Endometrial microvascular endothelial cells (primary cell): ENCODE data around the gene C19orf25. TPM values are rescaled to one million over a fixed set of nuclear protein-coding genes. Genes with fewer than 3 reads are reported as not detected.
"Not testable (repeated sequence)": the region's sequence is repeated elsewhere in the genome, so short reads cannot be mapped to it uniquely, and the experiment has no call there.

Source experiments
- in situ Hi-C: cut with HindIII; loops from 2 replicates; pipeline ENCODE4 v1.10.0; 2017; ENCODE audit warnings: low sequenced_read_pairs, low pct_unique_long_range_greater_than_20kb; ENCODE audit errors: inconsistent ontology term
- total RNA-seq: library from RNA; depleted of rRNA; stranded (reverse); fragments of >200 nt; gene quantifications from one replicate; pipeline ENCODE4 v1.2.3, GENCODE V29; 2015; ENCODE audit errors: inconsistent ontology term

C19orf25 gene
- total RNA-seq, 1 donor from 2014 or later: 28.2 TPM

DNA sequence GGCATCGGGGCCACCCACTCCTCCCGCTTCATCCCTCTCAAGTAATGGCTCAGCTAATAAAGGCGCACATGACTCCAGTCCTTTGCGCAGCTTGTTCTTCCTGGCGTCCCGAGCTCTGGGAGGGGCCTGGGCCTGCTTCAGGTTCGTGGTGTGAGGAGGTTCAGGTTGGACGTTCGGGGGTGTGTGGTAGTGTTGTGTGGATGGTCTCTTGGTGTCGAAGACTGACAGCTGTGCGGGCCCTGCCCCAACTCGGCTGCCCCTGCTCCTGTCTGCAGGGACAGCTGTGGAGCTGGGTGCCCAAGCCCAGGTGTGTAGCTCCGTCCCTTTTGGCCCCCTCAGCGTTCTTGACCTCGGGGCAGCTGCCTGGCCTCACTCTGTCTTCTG, 38.6 kb downstream of the C19orf25 start:
- in situ Hi-C loops: no loop called here

DNA sequence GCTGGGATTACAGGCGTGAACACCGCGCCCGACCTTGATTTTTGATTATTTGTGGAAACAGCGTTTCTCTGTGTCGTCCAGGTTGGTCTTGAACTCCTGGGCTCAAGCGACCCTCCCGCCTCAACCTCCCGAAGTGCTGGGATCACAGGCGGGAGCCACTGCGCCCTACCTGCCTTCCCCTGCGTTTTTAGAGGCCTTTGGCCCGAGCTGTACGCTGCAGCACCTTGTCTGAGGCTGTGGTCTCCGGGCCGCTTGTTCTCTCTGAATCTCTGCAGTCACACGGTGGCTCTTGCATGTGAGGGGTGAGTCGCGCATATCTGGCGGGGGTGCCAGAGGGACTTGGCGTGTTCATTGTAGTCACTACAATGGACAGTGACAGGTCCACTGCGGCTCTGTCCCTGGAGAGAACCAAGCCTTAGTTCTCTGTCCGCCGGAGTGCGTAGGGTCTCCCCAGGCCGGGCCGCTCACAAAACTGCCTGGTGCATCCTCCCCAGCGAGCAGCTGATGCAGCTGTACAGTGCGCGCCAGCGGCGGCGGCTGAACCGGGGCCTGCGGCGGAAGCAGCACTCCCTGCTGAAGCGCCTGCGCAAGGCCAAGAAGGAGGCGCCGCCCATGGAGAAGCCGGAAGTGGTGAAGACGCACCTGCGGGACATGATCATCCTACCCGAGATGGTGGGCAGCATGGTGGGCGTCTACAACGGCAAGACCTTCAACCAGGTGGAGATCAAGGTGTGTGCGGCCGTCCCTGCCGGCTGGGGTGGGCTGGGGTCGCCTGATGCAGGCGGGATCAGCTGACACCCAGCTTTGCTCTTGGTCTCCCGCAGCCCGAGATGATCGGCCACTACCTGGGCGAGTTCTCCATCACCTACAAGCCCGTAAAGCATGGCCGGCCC, 39.2 kb downstream of the C19orf25 start:
- in situ Hi-C loops: not testable (repeated sequence)

- in situ Hi-C loops: no loop called here
Observed at GRCh38 chr19:1438933-1439354, 40.1 kb downstream of the C19orf25 start.

- in situ Hi-C loops: no loop called here
Observed at GRCh38 chr19:1438035-1438932, 40.7 kb downstream of the C19orf25 start, which contains the start of gene RPS15. TSS of gene RPS15 (plus strand) at chr19:1438396. CDS start at chr19:1438426, 30 bp downstream.

DNA sequence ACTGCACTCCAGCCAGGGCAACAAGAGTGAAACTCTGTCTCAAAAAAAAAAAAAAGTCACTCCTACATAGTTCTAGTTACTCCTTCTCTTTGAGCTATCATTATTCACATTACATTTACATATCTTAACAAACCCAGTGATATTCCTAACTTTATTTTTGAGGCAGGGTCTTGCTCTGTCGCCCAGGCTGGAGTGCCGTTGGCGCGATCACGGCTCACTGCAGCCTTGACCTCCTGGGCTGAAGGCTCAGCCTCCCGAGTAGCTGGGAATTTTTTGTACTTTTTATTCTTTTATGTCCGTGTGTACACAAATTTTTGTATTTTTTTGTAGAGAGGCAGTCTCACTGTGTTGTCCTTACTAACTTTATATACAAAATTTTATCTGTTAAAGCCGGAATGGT, 41.4 kb downstream of the C19orf25 start:
- in situ Hi-C loops: no loop called here

DNA sequence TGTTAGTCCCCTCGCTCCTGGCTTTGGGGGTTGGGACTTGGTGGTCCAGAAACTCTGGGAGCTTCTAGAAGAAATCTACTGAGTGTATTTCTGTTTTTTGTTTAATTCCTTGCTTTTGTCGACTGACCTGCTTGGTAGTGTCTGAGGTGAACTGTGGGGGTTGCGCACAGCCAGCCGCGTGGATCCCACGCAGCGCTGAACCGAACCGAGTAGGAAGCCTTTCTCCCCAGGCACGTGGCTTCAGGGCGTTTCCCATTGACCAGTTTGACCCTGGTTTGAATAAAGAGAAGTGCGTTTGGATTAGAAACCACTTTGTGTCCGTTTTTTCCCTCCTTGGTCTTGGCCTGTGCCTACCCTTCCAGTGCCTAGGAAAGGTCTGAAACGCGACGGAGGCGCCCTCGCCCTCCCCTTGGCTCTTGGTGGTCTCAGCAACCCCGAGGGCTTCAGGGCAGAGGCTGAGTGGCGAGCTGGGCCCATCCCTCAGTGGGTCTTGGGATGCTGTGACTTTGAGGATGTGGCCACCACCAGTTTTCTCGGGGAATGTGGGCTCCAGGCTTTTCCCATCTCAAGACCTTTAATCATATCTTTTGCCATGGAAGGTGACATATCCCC, 43.5 kb downstream of the C19orf25 start:
- in situ Hi-C loops: no loop called here

DNA sequence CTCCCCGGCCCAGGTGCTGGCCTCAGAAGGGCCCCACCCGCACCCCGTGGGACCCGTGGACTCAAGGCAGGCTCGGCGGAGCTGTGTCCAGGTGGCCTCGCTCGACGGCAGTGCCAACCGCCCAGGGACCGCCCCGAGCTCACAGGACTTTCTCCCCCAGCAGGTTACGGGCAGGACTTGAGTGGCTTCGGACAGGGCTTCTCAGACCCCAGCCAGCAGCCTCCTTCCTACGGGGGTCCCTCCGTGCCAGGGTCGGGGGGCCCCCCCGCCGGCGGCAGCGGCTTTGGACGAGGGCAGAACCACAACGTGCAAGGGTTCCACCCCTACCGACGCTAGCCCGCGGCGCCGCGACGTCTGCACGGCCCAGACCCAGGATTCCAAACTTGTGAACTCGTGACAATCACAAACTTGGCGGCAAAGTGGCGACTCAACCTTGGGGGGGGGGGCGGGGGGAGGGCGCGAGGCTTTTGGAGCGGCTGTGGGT, 44.4 kb downstream of the C19orf25 start:
- in situ Hi-C loops: no loop called here

DNA sequence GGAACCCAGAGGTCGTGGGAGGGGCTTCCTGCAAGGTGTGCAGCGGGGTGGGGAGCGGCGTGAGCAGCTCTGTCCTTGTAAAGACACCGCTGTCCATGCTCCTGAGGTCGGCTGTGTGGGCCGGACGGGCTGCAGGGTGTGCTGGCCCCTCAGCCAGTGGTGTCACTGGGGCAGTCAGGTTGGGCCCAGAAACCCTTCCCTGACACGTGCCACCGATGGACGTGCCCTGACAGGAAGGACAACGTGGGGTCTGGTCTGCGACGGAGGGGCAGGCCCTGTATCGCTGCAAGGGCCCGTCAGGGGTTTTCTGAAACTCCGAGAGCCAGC, 45.0 kb downstream of the C19orf25 start:
- in situ Hi-C loops: no loop called here

GRCh38 chr19:1433119-1434039, 45.6 kb downstream of the C19orf25 start:
- in situ Hi-C loops: no loop called here

GRCh38 chr19:1432507-1432887, 46.5 kb downstream of the C19orf25 start:
- in situ Hi-C loops: no loop called here

DNA sequence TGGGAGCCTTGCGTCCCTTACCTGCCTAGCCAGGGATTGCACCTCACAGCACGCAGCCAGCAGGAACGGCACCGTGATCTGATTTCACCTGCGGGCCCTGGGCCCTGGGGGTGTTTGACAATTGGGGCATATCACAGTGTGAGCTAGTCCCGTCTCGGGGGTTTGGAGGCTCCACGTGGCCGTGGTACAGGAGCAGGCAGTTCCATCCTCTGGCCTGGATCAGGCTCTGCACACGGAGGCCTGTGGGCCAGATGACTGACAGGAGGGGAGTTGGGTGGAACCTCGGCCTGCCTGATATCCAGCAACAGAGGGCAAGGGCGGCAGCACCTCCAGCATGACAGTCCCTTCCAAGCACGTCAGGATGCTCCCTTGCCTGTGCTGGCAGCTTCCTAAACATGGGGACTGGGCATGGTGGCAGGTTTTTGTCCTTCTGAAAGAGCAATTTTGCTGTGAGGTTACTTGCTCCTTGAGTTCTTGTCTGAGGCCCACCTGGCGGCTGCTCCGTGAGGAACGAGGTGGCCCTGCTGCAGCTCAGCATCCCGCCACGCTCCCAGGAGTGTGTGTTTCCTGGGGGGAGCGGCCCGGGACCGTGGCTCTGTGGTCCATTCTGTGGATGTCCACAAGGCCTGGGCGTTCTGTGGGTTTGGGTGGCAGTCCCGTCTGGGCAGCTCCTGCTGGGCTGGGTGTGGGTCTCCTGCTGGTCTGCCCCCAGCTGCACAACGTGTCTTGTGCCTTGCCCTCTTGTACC, 47.1 kb downstream of the C19orf25 start:
- in situ Hi-C loops: no loop called here

DNA sequence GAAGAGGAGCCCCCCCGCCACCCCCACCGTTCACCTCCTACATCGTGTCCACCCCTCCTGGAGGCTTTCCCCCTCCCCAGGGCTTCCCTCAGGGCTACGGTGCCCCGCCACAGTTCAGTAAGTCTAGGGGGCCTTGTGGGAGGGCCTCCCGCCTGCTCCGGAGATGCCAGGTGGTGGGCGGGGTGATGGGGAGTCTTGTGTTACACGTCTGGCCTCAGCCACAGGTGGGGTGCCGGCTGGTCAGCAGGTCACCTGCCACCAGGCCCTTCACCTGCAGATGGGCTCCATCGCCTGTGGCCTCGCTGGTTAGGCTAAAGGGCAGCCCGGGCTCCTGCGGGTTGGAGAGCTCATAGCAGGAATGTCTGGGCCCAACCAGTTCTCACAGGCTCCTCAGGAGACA, 48.8 kb downstream of the C19orf25 start:
- in situ Hi-C loops: no loop called here

- in situ Hi-C loops: no loop called here
Observed at GRCh38 chr19:1429750-1430149, 49.3 kb downstream of the C19orf25 start.

GRCh38 chr19:1428738-1429391, 50.1 kb downstream of the C19orf25 start:
- in situ Hi-C loops: no loop called here

- in situ Hi-C loops: no loop called here
Observed at GRCh38 chr19:1427221-1427920, 51.6 kb downstream of the C19orf25 start.

GRCh38 chr19:1426736-1427135, 52.3 kb downstream of the C19orf25 start:
- in situ Hi-C loops: no loop called here

DNA sequence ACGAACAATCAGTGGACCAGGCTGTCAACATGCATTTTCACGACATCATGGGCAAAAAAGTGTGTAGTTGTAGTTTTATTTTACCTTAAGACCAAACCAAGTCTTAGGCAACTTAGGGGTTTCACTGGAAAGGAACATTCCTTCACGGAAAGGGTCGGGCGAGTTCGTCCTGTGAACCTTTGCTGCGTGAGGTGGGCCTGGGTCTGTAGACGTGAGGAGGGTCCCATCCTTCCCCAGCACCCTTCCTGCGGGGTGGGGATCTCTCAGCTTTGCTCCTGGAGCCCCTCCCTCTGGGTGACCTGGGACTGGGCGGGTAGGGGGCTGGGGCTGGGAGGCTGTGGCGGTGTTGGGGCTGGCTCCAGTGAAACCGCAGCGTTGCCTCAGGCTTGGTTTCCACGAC, 53.1 kb downstream of the C19orf25 start:
- in situ Hi-C loops: no loop called here
